HepG2 (cell line): ENCODE results near the gene MEPCE. TPM values are rescaled to one million over a fixed set of nuclear protein-coding genes. Genes with fewer than 3 reads are reported as not detected.

Experiments used
- CENPBD1 ChIP-seq: sonication (generic); formaldehyde crosslinking; IDR thresholded peaks from 2 replicates; pipeline ENCODE4 v1.8.0; 2022; ENCODE audit warnings: missing genetic modification reagents, low read depth, mild to moderate bottlenecking, borderline replicate concordance
- CENPT ChIP-seq: sonication (generic); formaldehyde crosslinking; IDR thresholded peaks from 2 replicates; pipeline ENCODE4 v1.8.0; 2022; ENCODE audit warnings: low read depth, mild to moderate bottlenecking, moderate library complexity, missing genetic modification reagents
- FOSL2 ChIP-seq: sonication (generic); formaldehyde crosslinking; IDR thresholded peaks from 2 replicates; pipeline ENCODE4 v1.4.0; 2020; ENCODE audit warnings: missing genetic modification reagents
- HIVEP1 ChIP-seq: sonication (generic); formaldehyde crosslinking; IDR thresholded peaks from 2 replicates; pipeline ENCODE4 v1.4.0; 2020; ENCODE audit warnings: mild to moderate bottlenecking, missing genetic modification reagents
- NR1H2 ChIP-seq: sonication (generic); formaldehyde crosslinking; IDR thresholded peaks from 2 replicates; pipeline ENCODE4 v1.8.1; 2022; ENCODE audit warnings: low read depth, missing genetic modification reagents, borderline replicate concordance
- NR2F1 ChIP-seq, 2 experiments: fragments of 450-650 bp in 1 of 2; formaldehyde crosslinking in 1 of 2; IDR thresholded peaks; 2 replicates each; pipeline versions ENCODE4 v1.5.0 to v1.6.1; 2016 to 2020; ENCODE audit warnings: mild to moderate bottlenecking in 1 of 2, missing compliant biosample characterization in 1 of 2, missing genetic modification reagents in 1 of 2, moderate library complexity in 1 of 2
- RAD51 ChIP-seq: fragments of 450-650 bp; IDR thresholded peaks from 2 replicates; pipeline ENCODE4 v1.6.1; 2016; ENCODE audit warnings: borderline replicate concordance
- RFX5 ChIP-seq: IDR thresholded peaks from 2 replicates; pipeline ENCODE4 v1.6.1; 2011; ENCODE audit warnings: low read depth, low read length, improper control_type of control experiment
- SNAPC4 ChIP-seq: sonication (generic); formaldehyde crosslinking; IDR thresholded peaks from 2 replicates; pipeline ENCODE4 v1.4.0; 2020; ENCODE audit warnings: mild to moderate bottlenecking, missing genetic modification reagents
- TCF12 ChIP-seq, 2 experiments: fragments of 450-650 bp in 1 of 2; sonication (generic) in 1 of 2; formaldehyde crosslinking in 1 of 2; IDR thresholded peaks; 2 replicates each; pipeline versions ENCODE4 v1.6.1 to v1.8.0; 2017 to 2022; ENCODE audit warnings: antibody characterized with exemption in 1 of 2, mild to moderate bottlenecking in 1 of 2, missing genetic modification reagents in 1 of 2, moderate library complexity in 1 of 2
- ZFYVE20 ChIP-seq: sonication (generic); formaldehyde crosslinking; IDR thresholded peaks from 2 replicates; pipeline ENCODE4 v1.8.0; 2023; ENCODE audit warnings: low read depth, mild to moderate bottlenecking, moderate library complexity, missing genetic modification reagents, borderline replicate concordance
- ZNF142 ChIP-seq: sonication (generic); formaldehyde crosslinking; IDR thresholded peaks from 2 replicates; pipeline ENCODE4 v1.4.0; 2020; ENCODE audit warnings: missing genetic modification reagents
- ZNF225 ChIP-seq: sonication (generic); formaldehyde crosslinking; IDR thresholded peaks from 2 replicates; pipeline ENCODE4 v1.4.0; 2020; ENCODE audit warnings: mild to moderate bottlenecking, missing genetic modification reagents
- ZNF891 ChIP-seq: sonication (generic); formaldehyde crosslinking; IDR thresholded peaks from 2 replicates; pipeline ENCODE4 v1.5.0; 2020; ENCODE audit warnings: mild to moderate bottlenecking, missing genetic modification reagents
- ZSCAN12 ChIP-seq: sonication (generic); formaldehyde crosslinking; IDR thresholded peaks from 2 replicates; pipeline ENCODE4 v1.9.0; 2021; ENCODE audit warnings: mild to moderate bottlenecking, missing genetic modification reagents
- ZSCAN5A ChIP-seq: sonication (generic); formaldehyde crosslinking; IDR thresholded peaks from 2 replicates; pipeline ENCODE4 v1.8.0; 2022; ENCODE audit warnings: mild to moderate bottlenecking, missing genetic modification reagents, borderline replicate concordance
- polyA plus RNA-seq, 8 experiments: library from polyadenylated mRNA; depleted of rRNA in 3 of 8; stranded (reverse) in 7 of 8; unstranded in 1 of 8; fragments of >200 nt; fragmentation: Illumina TruSeq in 4 of 8; extraction: Trizol in 4 of 8; gene quantifications; 2 replicates each; pipeline versions ENCODE4 v1.2.1 to v1.2.3, GENCODE V29; 2011 to 2016; ENCODE audit warnings: low read depth in 4 of 8, missing spikeins in 1 of 8, mixed read lengths in 1 of 8; ENCODE audit not compliant: insufficient read depth in 1 of 8
- total RNA-seq, 5 experiments: library from RNA; depleted of rRNA; stranded (reverse); fragments of >200 nt; fragmentation: Illumina TruSeq; extraction: Trizol; gene quantifications; 2 replicates each; pipeline ENCODE4 v1.2.3, GENCODE V29; 2016; ENCODE audit warnings: low read depth in 1 of 5

Gene MEPCE
- total and polyA plus RNA-seq, 2 of the 13 experiments (the other 11 are each of a cell fraction or from before 2014, with no cell fraction given): 12.3 to 26.0 TPM

- TF ChIP-seq ZFYVE20 (CRISPR knock-in tag) (no peak), FOSL2 (CRISPR knock-in tag) (peak; percentile 19; the same call in 1 of the 2 replicates), ZSCAN12 (CRISPR knock-in tag) (no peak), CENPT (CRISPR knock-in tag) (no peak), RFX5 (no peak), CENPBD1 (CRISPR knock-in tag) (no peak), ZNF225 (no peak), TCF12 (IDR thresholded peaks at IDR 0.05) (no peak), TCF12 (CRISPR knock-in tag; IDR thresholded peaks at IDR 0.05) (no peak), RAD51 (no peak), HIVEP1 (CRISPR knock-in tag) (no peak; the same call in 1 of the 2 replicates), ZSCAN5A (CRISPR knock-in tag) (no peak), ZNF891 (CRISPR knock-in tag) (no peak), NR2F1 (CRISPR knock-in tag; IDR thresholded peaks at IDR 0.05) (no peak), ZNF142 (CRISPR knock-in tag) (no peak), SNAPC4 (CRISPR knock-in tag) (no peak; the same call in 1 of the 2 replicates), NR1H2 (no peak)
Observed at GRCh38 chr7:100428967-100429636, 529 bp upstream of the MEPCE start (continued).
